GM12892 (cell line): ENCODE results near the gene CCDC127.

Source experiments
- POLR2A ChIP-seq: IDR thresholded peaks from 2 replicates; pipeline ENCODE4 v1.6.1; 2011; ENCODE audit warnings: low read depth, low read length, control low read depth
- POLR2AphosphoS5 ChIP-seq: IDR thresholded peaks from 2 replicates; pipeline ENCODE4 v1.6.1; 2011; ENCODE audit warnings: low read depth, low read length, control low read depth
- TAF1 ChIP-seq: IDR thresholded peaks from 2 replicates; pipeline ENCODE4 v1.6.1; 2011; ENCODE audit warnings: low read depth, mild to moderate bottlenecking, control low read depth, low read length, borderline replicate concordance

- TF ChIP-seq POLR2AphosphoS5 (no peak), POLR2A (no peak), TAF1 (no peak)
These were observed 63.1 kb downstream of the CCDC127 start for GRCh38 chr5:154826-155225.
